ENCODE data around the gene ABCG5.

The ABCG5 gene

DNA sequence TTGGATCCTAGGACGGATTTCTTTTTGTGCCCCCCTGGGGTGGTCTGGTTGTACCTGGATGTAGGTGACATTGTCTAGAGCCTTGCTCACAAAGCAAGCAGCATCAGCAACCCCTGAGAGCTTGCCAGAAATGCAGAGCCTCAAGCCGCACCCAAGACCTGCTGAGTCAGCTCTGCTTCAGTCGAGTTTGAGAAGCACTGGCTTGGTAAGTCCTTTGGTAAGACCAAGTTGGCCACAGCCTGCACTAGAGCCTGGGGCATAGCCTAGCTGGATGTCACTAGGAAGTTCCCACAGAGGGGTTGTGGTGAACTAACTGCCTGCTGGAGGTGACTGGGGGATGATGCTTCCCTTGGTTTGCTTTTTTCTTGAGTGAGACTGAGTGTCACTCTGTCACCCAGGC lies 6.2 kb downstream of the ABCG5 start:
- H3K4me3 ChIP-seq (ENCODE audit: low read length): no peak overlapping the region
- no peak for TF ChIP-seq ZNF274 (IDR thresholded peaks at IDR 0.05; ENCODE audit: low read depth, low read length)

DNA sequence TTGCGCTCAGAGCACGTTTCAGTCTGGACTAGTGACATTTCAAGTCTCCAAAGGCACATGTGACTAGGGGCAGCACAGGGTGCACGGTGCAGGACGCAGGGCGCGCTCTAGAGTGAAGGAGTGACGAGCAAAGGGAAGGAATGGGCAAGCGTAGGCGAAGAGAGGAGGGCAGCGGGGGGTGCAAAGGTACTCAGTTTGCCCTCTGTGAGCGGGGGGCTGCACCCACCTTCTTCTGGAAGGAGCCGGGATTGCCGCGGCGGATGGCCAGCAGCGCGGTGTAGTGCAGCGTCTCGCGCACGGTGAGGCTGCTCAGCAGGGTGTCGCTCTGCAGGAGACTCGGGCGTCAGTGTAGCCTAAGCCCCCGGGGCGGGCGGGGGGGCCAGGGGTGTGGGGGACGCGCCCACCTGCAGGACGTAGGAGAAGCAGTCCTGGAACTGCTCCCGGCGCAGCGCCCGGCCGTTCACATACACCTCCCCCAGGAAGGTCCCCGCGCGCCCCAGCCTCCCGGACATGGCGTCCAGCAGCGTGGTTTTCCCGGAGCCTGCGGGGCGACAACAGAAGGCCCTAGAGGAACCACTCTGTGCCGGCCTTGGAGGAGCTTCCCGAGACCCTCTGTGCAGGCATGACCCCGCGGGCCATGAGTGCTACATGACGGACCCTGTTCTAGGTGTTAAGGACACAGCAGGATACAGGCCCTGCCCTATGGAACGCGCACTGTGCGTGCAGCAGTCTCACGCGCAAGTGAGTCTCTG lies 6.9 kb downstream of the ABCG5 start:
- no peak overlapping the region for H3K4me3 ChIP-seq (ENCODE audit: low read length)
- no peak for TF ChIP-seq ZNF274 (IDR thresholded peaks at IDR 0.05; ENCODE audit: low read depth, low read length)

DNA sequence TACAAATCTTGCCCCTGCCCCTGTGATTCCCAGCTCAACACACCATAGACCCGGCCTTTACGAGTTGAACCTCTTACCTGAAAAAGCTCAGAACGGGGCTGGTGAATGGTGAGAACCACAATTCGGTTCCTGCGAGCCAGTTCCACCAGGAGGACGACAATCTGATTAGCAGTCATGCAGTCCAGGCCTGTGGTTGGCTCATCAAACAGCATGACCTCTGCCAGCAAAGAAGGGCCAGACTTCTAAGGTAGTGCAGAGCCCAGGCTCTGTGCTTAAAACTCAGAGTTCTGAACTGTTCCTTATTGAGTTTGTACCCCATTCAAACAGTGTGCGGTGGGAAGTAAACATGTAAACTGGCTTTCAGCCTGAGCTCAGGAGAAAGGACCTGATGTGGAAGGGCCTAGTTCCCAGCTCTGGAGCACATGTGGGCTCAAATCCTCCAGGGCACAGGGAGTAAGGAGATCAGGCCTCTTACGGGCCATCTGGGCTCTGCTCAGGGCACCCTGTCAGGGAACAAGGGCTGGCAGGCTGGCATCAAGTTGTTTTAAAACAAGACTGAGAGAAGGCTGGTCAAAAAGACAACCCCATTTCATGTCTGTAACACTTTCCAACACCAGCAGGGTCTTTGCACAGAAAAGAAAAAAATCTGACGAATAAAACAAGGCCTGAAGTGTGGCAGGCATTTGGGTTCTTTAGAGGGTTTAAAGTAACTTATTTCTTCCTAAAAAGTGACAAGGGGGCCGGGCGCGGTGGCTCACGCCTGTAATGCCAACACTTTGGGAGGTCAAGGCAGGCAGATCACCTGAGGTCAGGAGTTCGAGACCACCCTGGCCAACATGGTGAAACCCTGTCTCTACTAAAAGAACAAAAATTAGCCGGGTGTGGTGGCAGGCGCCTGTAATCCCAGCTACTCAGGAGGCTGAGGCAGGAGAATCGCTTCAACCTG lies 12.1 kb downstream of the ABCG5 start:
- no peak for TF ChIP-seq ZNF274 (IDR thresholded peaks at IDR 0.05; ENCODE audit: low read depth, low read length)
- H3K4me3 ChIP-seq (ENCODE audit: low read length): no peak overlapping the region

DNA sequence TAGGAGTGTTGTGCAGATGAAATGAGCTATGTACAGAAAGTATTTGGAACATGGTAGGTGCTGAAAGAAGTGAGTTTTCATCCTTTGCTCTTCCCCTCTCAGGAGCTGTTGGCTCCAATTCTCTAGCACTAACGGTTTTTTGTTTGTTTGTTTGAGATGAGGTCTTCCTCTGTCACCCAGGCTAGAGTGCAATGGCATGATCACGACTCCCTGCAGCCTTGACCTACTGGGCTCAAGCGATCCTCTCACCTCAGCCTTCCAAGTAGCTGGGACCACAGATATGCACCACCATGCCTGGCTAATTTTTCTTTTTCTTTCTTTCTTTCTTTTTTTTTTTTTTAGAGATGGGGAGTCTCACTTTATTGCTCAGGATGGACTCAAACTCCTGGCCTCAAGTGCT lies 12.8 kb downstream of the ABCG5 start:
- no peak for TF ChIP-seq ZNF274 (IDR thresholded peaks at IDR 0.05; ENCODE audit: low read depth, low read length)
- H3K4me3 ChIP-seq (ENCODE audit: low read length): no peak overlapping the region

DNA sequence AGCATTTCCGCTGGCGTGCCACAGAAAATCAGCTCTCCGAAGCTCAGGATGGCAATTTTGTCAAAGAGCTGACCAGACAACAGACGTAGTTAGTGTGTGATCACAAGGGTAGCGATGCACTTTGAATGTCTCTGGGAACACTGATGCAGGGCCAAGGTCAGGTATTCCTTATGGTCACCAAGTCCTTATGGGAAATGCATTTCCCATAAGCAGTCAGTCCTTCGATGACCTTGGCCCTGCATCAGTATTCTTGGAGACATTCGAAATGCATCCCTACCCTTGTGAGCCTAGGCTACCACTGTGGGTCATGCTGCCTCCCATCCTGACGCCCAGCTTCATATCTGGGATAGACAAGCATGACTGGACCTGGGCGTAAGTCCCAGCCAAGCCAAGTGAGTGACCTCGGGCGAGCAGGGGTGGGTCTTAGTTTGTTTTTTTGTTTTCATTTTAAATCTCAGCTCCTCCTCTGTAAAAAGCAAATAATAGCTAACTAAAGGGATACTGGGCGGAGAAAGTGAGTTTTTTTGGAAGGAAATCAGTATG lies 13.6 kb downstream of the ABCG5 start:
- no peak for TF ChIP-seq ZNF274 (IDR thresholded peaks at IDR 0.05; ENCODE audit: low read depth, low read length)

DNA sequence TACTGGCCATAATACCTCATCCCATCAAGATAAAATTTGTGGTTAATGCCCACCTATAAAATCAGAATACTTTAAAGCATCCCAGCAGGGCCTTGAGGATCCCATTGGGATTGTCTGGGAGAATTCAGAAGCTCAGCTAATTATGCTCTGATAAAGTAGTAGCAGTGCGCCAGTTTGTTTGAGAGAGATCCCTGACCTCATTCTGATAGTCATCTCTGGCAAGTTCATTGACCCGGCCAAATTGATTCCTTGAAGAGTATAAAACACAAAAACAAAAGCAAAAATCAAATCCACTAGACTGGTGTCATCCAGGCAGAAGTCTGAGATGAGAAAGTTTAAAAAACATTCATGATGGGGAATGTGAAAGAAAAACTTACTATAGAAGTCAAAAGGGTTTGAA lies 14.1 kb downstream of the ABCG5 start:
- TF ChIP-seq ZNF274 (IDR thresholded peaks at IDR 0.05; ENCODE audit: low read depth, low read length): no peak
- no peak overlapping the region for H3K4me3 ChIP-seq (ENCODE audit: low read length)

More for the DNA sequence above, 13.6 kb downstream of the ABCG5 start:
- no peak overlapping the region for H3K4me3 ChIP-seq (ENCODE audit: low read length)

DNA sequence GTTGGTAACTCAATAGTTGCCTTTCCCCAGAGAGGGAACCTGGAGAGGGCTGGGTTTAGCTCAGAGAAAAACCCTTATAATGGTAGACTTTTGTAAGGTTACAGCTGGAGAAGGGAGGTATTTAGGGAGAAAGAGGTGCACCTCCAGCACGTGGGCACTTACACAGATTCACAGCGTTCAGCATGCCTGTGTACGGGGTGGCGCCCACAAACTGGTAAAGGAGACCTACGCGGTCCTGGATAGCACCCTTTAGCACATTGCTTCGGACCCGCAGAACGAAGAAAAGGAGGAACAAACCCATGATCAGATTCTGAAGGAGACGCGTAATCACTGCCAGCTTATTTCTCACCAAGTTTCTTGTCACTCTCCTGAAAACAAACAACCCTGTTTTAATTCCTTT lies 14.9 kb downstream of the ABCG5 start:
- TF ChIP-seq ZNF274 (IDR thresholded peaks at IDR 0.05; ENCODE audit: low read depth, low read length): no peak
- H3K4me3 ChIP-seq (ENCODE audit: low read length): no peak overlapping the region

DNA sequence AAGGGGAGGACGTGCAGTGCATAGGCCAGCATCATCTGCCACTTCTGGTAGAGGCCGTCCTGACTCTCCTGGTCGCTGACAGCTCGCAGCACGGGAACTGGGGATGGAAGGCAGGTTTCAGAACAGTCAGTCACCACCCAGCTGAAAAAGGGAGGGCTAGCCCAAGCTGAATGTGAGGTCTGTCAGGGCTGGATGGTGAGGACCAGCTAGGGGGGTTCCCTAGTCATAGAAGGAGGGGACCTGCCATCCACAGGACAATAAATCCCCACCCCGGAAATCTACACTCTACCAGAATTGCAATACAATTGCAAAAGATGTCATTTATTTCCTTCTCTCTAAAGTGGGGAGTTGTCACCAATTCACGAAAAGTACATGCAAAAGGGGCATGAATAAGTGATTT lies 15.8 kb downstream of the ABCG5 start:
- no peak for TF ChIP-seq ZNF274 (IDR thresholded peaks at IDR 0.05; ENCODE audit: low read depth, low read length)
- H3K4me3 ChIP-seq (ENCODE audit: low read length): no peak overlapping the region

DNA sequence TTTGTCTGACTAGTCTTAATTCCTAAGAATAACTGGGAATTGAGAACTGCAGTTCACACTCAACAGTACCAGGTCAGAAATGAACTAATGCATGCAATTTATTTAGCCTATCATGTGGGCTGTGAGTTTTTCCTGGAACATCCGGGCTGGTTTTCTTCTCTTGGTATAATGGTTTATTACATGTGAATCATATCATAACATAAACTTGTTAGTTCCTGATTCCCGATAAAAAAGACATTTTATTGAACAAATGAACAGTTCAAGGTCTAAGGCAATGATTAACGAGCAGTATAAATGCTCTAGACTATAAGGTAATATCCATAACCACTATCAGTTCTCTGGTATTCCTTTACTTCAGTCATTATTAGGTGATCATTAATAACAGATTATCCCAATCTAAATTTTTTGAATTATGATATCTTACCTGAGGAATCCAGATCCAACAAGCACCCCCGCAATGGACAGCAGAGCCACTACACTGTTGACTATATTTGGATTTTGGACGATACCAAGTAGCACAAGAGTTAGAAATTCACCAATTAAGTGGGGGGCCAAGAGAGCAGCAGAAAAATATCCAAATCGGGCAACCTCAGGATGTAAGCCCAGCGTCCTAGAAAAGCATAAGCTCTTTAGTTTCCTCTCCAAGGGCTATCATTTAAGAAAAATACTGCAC lies 19.0 kb downstream of the ABCG5 start:
- TF ChIP-seq ZNF274 (IDR thresholded peaks at IDR 0.05; ENCODE audit: low read depth, low read length): no peak
- H3K4me3 ChIP-seq (ENCODE audit: low read length): no peak overlapping the region

DNA sequence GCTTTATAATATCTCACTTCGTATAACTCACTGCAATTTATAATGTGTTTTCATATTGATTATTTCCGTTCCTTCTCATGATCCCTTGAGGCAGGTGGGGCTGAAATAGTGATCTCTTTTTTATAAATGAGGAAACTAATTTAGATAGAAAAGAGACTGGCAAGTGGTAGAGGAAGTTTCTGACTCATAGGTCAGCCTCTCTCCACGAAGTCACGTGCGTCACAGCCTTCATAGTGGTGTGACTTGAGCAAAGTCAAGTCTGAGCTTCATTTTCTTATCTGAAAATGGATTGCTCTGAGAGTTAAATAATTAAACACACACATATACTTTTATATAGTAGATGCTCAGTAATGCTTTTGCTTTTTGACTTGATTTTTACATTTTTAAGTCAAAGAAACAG lies 19.9 kb downstream of the ABCG5 start:
- no peak overlapping the region for H3K4me3 ChIP-seq (ENCODE audit: low read length)
- TF ChIP-seq ZNF274 (IDR thresholded peaks at IDR 0.05; ENCODE audit: low read depth, low read length): no peak

DNA sequence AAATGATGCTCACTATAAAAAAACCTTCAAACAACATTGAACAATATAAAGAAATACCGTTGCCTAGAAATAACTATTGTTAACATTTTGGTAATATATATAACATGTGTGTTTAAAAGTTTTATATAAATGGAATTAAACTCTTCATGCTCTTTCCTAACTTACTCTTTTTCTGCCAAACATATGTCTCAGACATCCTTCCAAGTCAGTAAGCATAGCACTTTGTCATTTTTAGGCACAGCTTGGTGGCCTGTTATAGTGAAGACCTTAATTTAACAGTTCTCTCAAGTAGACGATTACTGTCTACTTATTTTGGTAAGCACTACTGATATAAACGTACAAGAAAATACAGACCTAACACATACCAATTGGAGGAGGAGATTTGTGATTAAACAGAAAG lies 23.9 kb downstream of the ABCG5 start:
- H3K4me3 ChIP-seq (ENCODE audit: low read length): no peak overlapping the region
- TF ChIP-seq ZNF274 (IDR thresholded peaks at IDR 0.05; ENCODE audit: low read depth, low read length): no peak

DNA sequence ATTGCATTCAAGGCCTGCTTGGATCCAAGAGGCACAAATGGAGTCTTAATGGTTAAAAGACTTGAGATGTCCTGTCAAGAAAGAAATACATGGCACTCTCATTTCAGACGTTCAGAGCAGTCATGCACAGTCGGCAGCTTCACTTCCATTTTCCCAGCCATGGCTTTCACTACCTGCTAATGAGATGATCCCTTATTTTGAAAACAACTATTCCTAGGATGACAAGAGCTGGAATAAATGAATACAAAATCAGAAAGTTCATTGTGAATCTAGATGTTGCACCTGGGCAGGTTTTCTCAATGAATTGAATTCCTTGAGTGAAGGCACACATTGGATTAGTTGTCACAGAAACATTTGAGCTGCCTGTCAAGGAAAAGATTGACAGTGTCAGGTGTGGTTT lies 25.7 kb downstream of the ABCG5 start:
- TF ChIP-seq ZNF274 (IDR thresholded peaks at IDR 0.05; ENCODE audit: low read depth, low read length): no peak
- H3K4me3 ChIP-seq (ENCODE audit: low read length): no peak overlapping the region

DNA sequence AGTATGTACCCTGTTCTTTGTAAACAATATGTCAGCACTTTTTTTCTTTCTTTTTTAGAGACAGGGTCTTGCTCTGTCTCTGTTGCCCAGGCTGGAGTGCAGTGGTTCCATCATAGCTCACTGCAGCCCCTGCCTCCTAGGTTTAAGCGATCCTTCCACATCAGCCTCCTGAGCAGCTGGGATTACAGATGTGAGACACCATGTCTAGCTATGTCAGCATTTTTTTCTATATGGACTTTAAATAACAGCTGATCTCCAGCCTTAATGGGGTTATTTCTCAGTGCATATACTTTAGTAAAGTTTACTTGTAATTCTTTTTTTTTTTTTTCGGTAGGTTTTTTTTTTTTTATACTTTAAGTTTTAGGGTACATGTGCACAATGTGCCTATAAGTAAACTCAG lies 26.6 kb downstream of the ABCG5 start:
- TF ChIP-seq ZNF274 (IDR thresholded peaks at IDR 0.05; ENCODE audit: low read depth, low read length): no peak

DNA sequence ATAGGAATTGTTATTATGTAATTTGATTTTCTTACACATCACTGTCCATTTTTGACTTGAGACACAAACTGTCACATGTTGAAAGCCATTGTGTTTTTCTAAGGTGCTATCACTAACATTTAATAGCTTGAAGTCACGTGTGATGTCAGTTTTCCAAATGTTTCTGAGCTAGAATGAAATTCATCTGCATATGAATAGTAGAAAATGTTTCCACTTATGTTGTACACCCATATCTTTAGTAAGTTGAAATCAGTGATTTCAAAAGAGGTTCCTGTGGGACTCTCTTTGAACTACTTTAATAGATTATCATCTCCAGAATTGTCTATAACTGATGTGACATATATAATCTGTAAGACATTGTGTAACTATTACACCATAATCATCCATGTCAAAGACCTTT lies 27.8 kb downstream of the ABCG5 start:
- no peak for TF ChIP-seq ZNF274 (IDR thresholded peaks at IDR 0.05; ENCODE audit: low read depth, low read length)
- no peak overlapping the region for H3K4me3 ChIP-seq (ENCODE audit: low read length)

More for the DNA sequence above, 26.6 kb downstream of the ABCG5 start:
- no peak overlapping the region for H3K4me3 ChIP-seq (ENCODE audit: low read length)

Measured in GM08714 (cell line).